CD4-positive, CD25-positive, alpha-beta regulatory T cell (primary cell): ENCODE data around the gene RFPL1. TPM values are rescaled to one million over a fixed set of nuclear protein-coding genes. Genes with fewer than 3 reads are reported as not detected.

Source experiments
- ATAC-seq, 2 donors: fragments of 150-1000 bp; cut with Tn5 transposase; one replicate each; pipeline ENCODE4 v1.10.0; 2021; ENCODE audit warnings: low read depth in 2 of 2, moderate number of reproducible peaks in 2 of 2, moderate library complexity in 1 of 2
- DNase-seq, 3 donors: peaks; one replicate each; pipeline versions ENCODE4 v3.0.0 to v3.0.0-alpha.2; 2012 to 2022; ENCODE audit warnings: mixed read lengths in 1 of 3
- H3K27ac ChIP-seq: one replicate; pipeline ENCODE4 v1.7.0; 2013; ENCODE audit warnings: mild to moderate bottlenecking, low read length; ENCODE audit not compliant: insufficient read depth, poor library complexity, severe bottlenecking
- H3K27me3 ChIP-seq: one replicate; pipeline ENCODE4 v1.7.0; 2013; ENCODE audit warnings: low read length; ENCODE audit not compliant: control insufficient read depth, insufficient read depth
- H3K36me3 ChIP-seq: one replicate; pipeline ENCODE4 v1.7.0; 2013; ENCODE audit warnings: mild to moderate bottlenecking, low read length, moderate library complexity; ENCODE audit not compliant: control insufficient read depth, insufficient read depth
- H3K4me1 ChIP-seq: 2 replicates; pipeline ENCODE4 v1.7.0; 2013; ENCODE audit warnings: mild to moderate bottlenecking, low read length; ENCODE audit not compliant: insufficient read depth, control insufficient read depth, poor library complexity, severe bottlenecking
- H3K4me3 ChIP-seq: one replicate; pipeline ENCODE4 v1.7.0; 2013; ENCODE audit warnings: low read depth, mild to moderate bottlenecking, low read length, moderate library complexity
- H3K9me3 ChIP-seq, 2 experiments: 1 replicate in 1 of 2; 2 replicates in 1 of 2; pipeline ENCODE4 v1.7.0; 2013; ENCODE audit warnings: low read length in 2 of 2, mild to moderate bottlenecking in 1 of 2, moderate library complexity in 1 of 2; ENCODE audit not compliant: control insufficient read depth in 2 of 2
- H3K27ac Mint-ChIP-seq, 3 donors: one replicate each; pipeline ENCODE4 v1.8.0; 2020 to 2022; ENCODE audit warnings: mild to moderate bottlenecking in 3 of 3, mixed read lengths in 3 of 3, moderate library complexity in 2 of 3
- H3K27me3 Mint-ChIP-seq: one replicate; pipeline ENCODE4 v1.8.0; 2022; ENCODE audit warnings: mild to moderate bottlenecking, mixed read lengths
- H3K36me3 Mint-ChIP-seq: one replicate; pipeline ENCODE4 v1.8.0; 2020; ENCODE audit warnings: mixed read lengths
- H3K4me1 Mint-ChIP-seq, 4 donors: one replicate each; pipeline ENCODE4 v1.8.0; 2020 to 2022; ENCODE audit warnings: mixed read lengths in 4 of 4, mild to moderate bottlenecking in 1 of 4
- H3K4me3 Mint-ChIP-seq, 4 donors: one replicate each; pipeline ENCODE4 v1.8.0; 2020 to 2022; ENCODE audit warnings: mild to moderate bottlenecking in 4 of 4, mixed read lengths in 4 of 4, moderate library complexity in 3 of 4
- H3K9me3 Mint-ChIP-seq, 7 donors: one replicate each; pipeline ENCODE4 v1.8.0; 2020 to 2022; ENCODE audit warnings: mixed read lengths in 7 of 7, mild to moderate bottlenecking in 3 of 7, moderate library complexity in 2 of 7
- polyA plus RNA-seq, 4 donors: library from polyadenylated mRNA; unstranded; fragments of 300-500 nt; fragmentation: Illumina TruSeq; gene quantifications; one replicate each; pipeline ENCODE4 v1.2.3, GENCODE V29; 2021
- total RNA-seq: library from RNA; stranded (reverse); gene quantifications from one replicate; pipeline ENCODE4 v1.2.3, GENCODE V29; 2022

RFPL1 gene
- total and polyA plus RNA-seq, 5 donors from 2014 or later: not detected

GRCh38 chr22:29456211-29456671, 17.9 kb downstream of the RFPL1 start:
- H3K27ac Mint-ChIP-seq: no peak overlapping the region
- no peak overlapping the region for H3K27ac ChIP-seq
- no peaks in the 10 kb centered on the region for H3K36me3 Mint-ChIP-seq
- H3K4me1 ChIP-seq: no peaks in the 10 kb centered on the region
- no peak for DNase-seq
- H3K4me3 ChIP-seq: no peak overlapping the region
- H3K27me3 Mint-ChIP-seq: peaks cover 4% of the 10 kb centered on the region
- H3K9me3 Mint-ChIP-seq: no peaks in the 10 kb centered on the region
- no peak for ATAC-seq
- H3K9me3 ChIP-seq: no peaks in the 10 kb centered on the region
- no peaks in the 10 kb centered on the region for H3K36me3 ChIP-seq
- no peaks in the 10 kb centered on the region for H3K4me1 Mint-ChIP-seq
- H3K27me3 ChIP-seq: no peaks in the 10 kb centered on the region
- no peak overlapping the region for H3K4me3 Mint-ChIP-seq

GRCh38 chr22:29457730-29458129, 19.3 kb downstream of the RFPL1 start:
- Histone ChIP-seq H3K4me3 (no peak overlapping the region), H3K36me3 (no peaks in the 10 kb centered on the region), H3K27me3 (no peaks in the 10 kb centered on the region), H3K9me3 (no peaks in the 10 kb centered on the region), H3K4me1 (no peaks in the 10 kb centered on the region), H3K27ac (no peak overlapping the region)
- no peaks in the 10 kb centered on the region for H3K36me3 Mint-ChIP-seq
- no peak overlapping the region for H3K27ac Mint-ChIP-seq
- peaks cover 4% of the 10 kb centered on the region for H3K27me3 Mint-ChIP-seq
- H3K4me1 Mint-ChIP-seq: no peaks in the 10 kb centered on the region
- H3K9me3 Mint-ChIP-seq: no peaks in the 10 kb centered on the region
- no peak for ATAC-seq
- no peak overlapping the region for H3K4me3 Mint-ChIP-seq
- DNase-seq: peak in 1 of 3 donors; percentile 22

- no peak overlapping the region for H3K4me3 ChIP-seq
- no peaks in the 10 kb centered on the region for H3K27me3 ChIP-seq
- H3K9me3 ChIP-seq: no peaks in the 10 kb centered on the region
- Mint-ChIP-seq H3K36me3 (no peaks in the 10 kb centered on the region), H3K4me3 (no peak overlapping the region), H3K9me3 (no peaks in the 10 kb centered on the region), H3K4me1 (no peaks in the 10 kb centered on the region), H3K27me3 (peaks cover 4% of the 10 kb centered on the region), H3K27ac (no peak overlapping the region)
- H3K4me1 ChIP-seq: no peaks in the 10 kb centered on the region
- no peak for DNase-seq
- no peak overlapping the region for H3K27ac ChIP-seq
- H3K36me3 ChIP-seq: no peaks in the 10 kb centered on the region
- no peak for ATAC-seq
Measured at GRCh38 chr22:29458551-29458950, 20.2 kb downstream of the RFPL1 start.

DNA sequence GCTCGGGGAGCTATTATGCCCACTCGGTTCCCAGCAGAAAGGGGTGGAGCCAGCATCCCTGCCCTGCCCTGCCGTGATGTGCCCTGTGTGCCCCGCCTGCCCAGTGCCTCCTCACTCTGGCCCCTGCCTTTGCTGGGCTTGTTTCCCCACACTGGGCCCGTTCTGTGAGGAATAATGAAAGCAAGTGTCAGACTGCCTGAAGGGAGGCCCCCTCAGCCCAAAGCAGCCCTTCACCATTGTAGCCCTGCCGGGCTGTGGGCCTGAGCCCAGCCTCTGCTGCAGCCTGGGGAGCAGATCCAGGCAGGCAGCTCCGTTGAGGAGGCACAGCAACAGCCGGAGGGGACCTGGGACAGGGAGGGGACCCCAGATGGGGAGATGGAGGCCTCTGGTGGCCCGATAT, 21.4 kb downstream of the RFPL1 start:
- DNase-seq: no peak
- ATAC-seq: no peak
- Mint-ChIP-seq H3K27ac (no peak overlapping the region), H3K36me3 (no peaks in the 10 kb centered on the region), H3K27me3 (peaks cover 4% of the 10 kb centered on the region), H3K4me1 (no peaks in the 10 kb centered on the region), H3K9me3 (no peaks in the 10 kb centered on the region), H3K4me3 (no peak overlapping the region)
- Histone ChIP-seq H3K36me3 (no peaks in the 10 kb centered on the region), H3K27me3 (no peaks in the 10 kb centered on the region), H3K27ac (no peak overlapping the region), H3K4me3 (no peak overlapping the region), H3K9me3 (no peaks in the 10 kb centered on the region), H3K4me1 (no peaks in the 10 kb centered on the region)

- Histone ChIP-seq H3K27ac (no peak overlapping the region), H3K36me3 (no peaks in the 10 kb centered on the region), H3K27me3 (no peaks in the 10 kb centered on the region), H3K4me1 (no peaks in the 10 kb centered on the region), H3K4me3 (no peak overlapping the region), H3K9me3 (no peaks in the 10 kb centered on the region)
- no peak overlapping the region for H3K4me3 Mint-ChIP-seq
- H3K36me3 Mint-ChIP-seq: no peaks in the 10 kb centered on the region
- H3K9me3 Mint-ChIP-seq: no peaks in the 10 kb centered on the region
- DNase-seq (no peak), ATAC-seq (no peak)
- no peaks in the 10 kb centered on the region for H3K4me1 Mint-ChIP-seq
- H3K27ac Mint-ChIP-seq: no peak overlapping the region
- peaks cover 7% of the 10 kb centered on the region for H3K27me3 Mint-ChIP-seq
Measured at GRCh38 chr22:29461263-29461662, 22.9 kb downstream of the RFPL1 start.

DNA sequence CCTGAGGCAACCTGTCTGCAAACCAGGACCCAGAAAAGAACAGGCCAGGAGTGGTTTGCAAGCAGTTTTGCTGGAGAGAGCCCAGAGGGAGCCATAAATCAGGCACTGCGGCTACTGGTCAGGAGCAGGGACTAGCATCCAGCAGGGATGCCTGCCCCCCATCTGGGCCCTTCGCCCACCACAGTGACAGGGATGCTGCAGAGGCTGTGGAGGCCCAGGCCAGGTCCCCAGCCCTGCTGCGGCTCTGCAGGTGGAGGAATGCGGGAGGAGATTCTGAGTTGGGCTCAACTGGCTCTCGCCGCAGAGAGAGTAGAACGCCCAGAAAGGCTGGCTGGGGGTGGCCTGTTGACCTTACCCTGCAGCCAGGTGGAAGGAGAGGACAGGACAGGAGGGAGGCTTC, 25.2 kb downstream of the RFPL1 start:
- H3K36me3 ChIP-seq: no peaks in the 10 kb centered on the region
- no peak overlapping the region for H3K27ac Mint-ChIP-seq
- peaks cover 15% of the 10 kb centered on the region for H3K27me3 Mint-ChIP-seq
- H3K4me1 ChIP-seq: no peaks in the 10 kb centered on the region
- H3K27ac ChIP-seq: no peak overlapping the region
- H3K4me1 Mint-ChIP-seq: no peaks in the 10 kb centered on the region
- no peaks in the 10 kb centered on the region for H3K27me3 ChIP-seq
- no peak overlapping the region for H3K4me3 ChIP-seq
- H3K9me3 Mint-ChIP-seq: no peaks in the 10 kb centered on the region
- H3K36me3 Mint-ChIP-seq: no peaks in the 10 kb centered on the region
- DNase-seq: no peak
- no peaks in the 10 kb centered on the region for H3K9me3 ChIP-seq
- ATAC-seq: no peak
- no peak overlapping the region for H3K4me3 Mint-ChIP-seq

- Mint-ChIP-seq H3K4me1 (peaks cover 0 to under 1% (median 0%) of the 10 kb centered on the region in 4 donors), H3K27ac (no peak overlapping the region), H3K9me3 (no peaks in the 10 kb centered on the region), H3K36me3 (no peaks in the 10 kb centered on the region), H3K4me3 (no peak overlapping the region), H3K27me3 (peaks cover 22% of the 10 kb centered on the region)
- no peak for ATAC-seq
- no peak for DNase-seq
- Histone ChIP-seq H3K36me3 (no peaks in the 10 kb centered on the region), H3K27ac (no peak overlapping the region), H3K27me3 (no peaks in the 10 kb centered on the region), H3K9me3 (no peaks in the 10 kb centered on the region), H3K4me3 (no peak overlapping the region), H3K4me1 (no peaks in the 10 kb centered on the region)
Measured at GRCh38 chr22:29464581-29464980, 26.2 kb downstream of the RFPL1 start.

- Histone ChIP-seq H3K9me3 (no peaks in the 10 kb centered on the region), H3K4me3 (no peak overlapping the region), H3K4me1 (peaks cover 6% of the 10 kb centered on the region), H3K27ac (no peak overlapping the region), H3K27me3 (no peaks in the 10 kb centered on the region), H3K36me3 (no peaks in the 10 kb centered on the region)
- ATAC-seq: no peak
- Mint-ChIP-seq H3K27ac (peak overlapping the region in 2 of 3 donors; percentile 45 to 59), H3K27me3 (peaks cover 55% of the 10 kb centered on the region), H3K4me3 (peak overlapping the region in 1 of 4 donors; percentile 74), H3K4me1 (peaks cover 0 to 12% (median 3%) of the 10 kb centered on the region in 4 donors), H3K36me3 (no peaks in the 10 kb centered on the region), H3K9me3 (no peaks in the 10 kb centered on the region)
- no peak for DNase-seq
Measured at GRCh38 chr22:29469755-29470154, 31.4 kb downstream of the RFPL1 start.
